GM10266 (cell line): ENCODE data around the gene NOS3.

Source experiments
- DNase-seq: peaks from one replicate; pipeline ENCODE4 v3.0.0; 2012; ENCODE audit errors: extremely low spot score
- CTCF ChIP-seq: IDR thresholded peaks from 2 replicates; pipeline ENCODE4 v1.5.1; 2012; ENCODE audit warnings: mild to moderate bottlenecking, low read depth; ENCODE audit not compliant: control insufficient read depth, insufficient read depth; ENCODE audit errors: missing control alignments

Gene NOS3

GRCh38 chr7:150949564-150949963, 41.3 kb upstream of the NOS3 start:
- no peak for DNase-seq
- no peak for TF ChIP-seq CTCF

GRCh38 chr7:150949971-150950491, 40.8 kb upstream of the NOS3 start:
- DNase-seq: no peak
- no peak for TF ChIP-seq CTCF

DNA sequence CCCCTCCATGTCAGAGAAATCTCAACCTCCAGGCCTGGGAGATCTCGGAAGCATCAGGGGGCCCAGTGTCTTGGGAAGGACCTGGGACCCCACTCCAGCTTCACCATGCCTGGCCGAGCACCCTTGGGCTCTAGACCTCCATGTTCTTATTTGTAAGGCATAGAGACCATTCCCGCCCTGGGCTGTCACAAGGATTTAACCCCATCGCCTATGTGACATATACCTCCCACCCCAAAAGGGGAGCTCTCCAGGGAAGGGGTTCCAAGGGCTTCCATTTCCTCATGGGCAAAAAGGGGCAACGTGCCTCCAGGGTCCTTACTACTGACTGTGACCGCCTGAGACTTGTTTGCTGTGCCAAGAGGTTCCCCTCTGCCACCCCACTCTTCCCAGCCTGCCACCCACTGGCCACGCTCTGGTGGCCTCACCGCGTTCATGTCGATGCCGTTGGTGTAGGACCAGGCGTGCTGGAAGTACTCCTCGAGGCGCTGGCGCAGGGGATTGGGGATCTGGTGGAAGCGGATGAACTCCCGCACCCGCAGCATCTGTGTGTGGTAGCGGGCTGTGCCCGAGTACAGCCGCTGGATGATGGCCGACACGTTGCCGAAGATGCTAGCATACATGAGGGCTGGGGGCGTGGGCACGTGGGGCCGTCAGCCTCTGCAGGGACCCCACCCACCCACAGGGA, 40.2 kb upstream of the NOS3 start:
- no peak for TF ChIP-seq CTCF
- no peak for DNase-seq

GRCh38 chr7:150951181-150951520, 39.7 kb upstream of the NOS3 start:
- no peak for TF ChIP-seq CTCF

GRCh38 chr7:150951521-150951920, 39.3 kb upstream of the NOS3 start:
- no peak for TF ChIP-seq CTCF
- DNase-seq: no peak

More at GRCh38 chr7:150951181-150951520, 39.7 kb upstream of the NOS3 start:
- no peak for DNase-seq

- TF ChIP-seq CTCF: no peak
- no peak for DNase-seq
Observed at GRCh38 chr7:150952331-150953050, 38.3 kb upstream of the NOS3 start.
